Esophagus muscularis mucosa (tissue), 4 donors: Measurements from ENCODE around the gene ERCC3. TPM values are rescaled to one million over a fixed set of nuclear protein-coding genes. Genes with fewer than 3 reads are reported as not detected.

Experiments used
- DNase-seq: peaks from one replicate; pipeline ENCODE4 v3.0.0-alpha.2; 2017; ENCODE audit errors: extremely low spot score
- H3K27ac ChIP-seq, 4 donors: fragments of 200-600 bp; sonication (generic); replicated peaks in 1 of 4; 1 replicate in 3 of 4; 2 replicates in 1 of 4; pipeline ENCODE4 v1.5.1; 2016 to 2019; ENCODE audit warnings: mild to moderate bottlenecking in 1 of 4
- H3K27me3 ChIP-seq, 4 donors: fragments of 200-600 bp; sonication (generic); one replicate each; pipeline versions ENCODE4 v1.5.1 to v1.6.0; 2016 to 2019
- H3K36me3 ChIP-seq, 4 donors: fragments of 200-600 bp; sonication (generic); one replicate each; pipeline ENCODE4 v1.5.1; 2016 to 2019
- H3K4me1 ChIP-seq, 4 donors: fragments of 200-600 bp; sonication (generic); one replicate each; pipeline ENCODE4 v1.5.1; 2016 to 2019
- H3K4me3 ChIP-seq, 4 donors: fragments of 200-600 bp; sonication (generic); 1 replicate in 2 of 4; 2 replicates in 2 of 4; pipeline ENCODE4 v1.5.1; 2016 to 2019; ENCODE audit warnings: mild to moderate bottlenecking in 4 of 4, moderate library complexity in 1 of 4
- H3K9me3 ChIP-seq, 4 donors: fragments of 200-600 bp; sonication (generic); 1 replicate in 3 of 4; 2 replicates in 1 of 4; pipeline ENCODE4 v1.5.1; 2016 to 2019
- CTCF ChIP-seq, 3 experiments: fragments of 200-600 bp in 2 of 3; fragments of 450-650 bp in 1 of 3; sonication (generic) in 2 of 3; IDR thresholded peaks; one replicate each; pipeline ENCODE4 v1.5.1; 2017 to 2019; ENCODE audit warnings: antibody characterized with exemption in 3 of 3, mild to moderate bottlenecking in 2 of 3, moderate library complexity in 1 of 3
- EP300 ChIP-seq: sonication (generic); formaldehyde crosslinking; IDR thresholded peaks from one replicate; pipeline ENCODE4 v1.6.1; 2017; ENCODE audit warnings: antibody characterized with exemption
- POLR2A ChIP-seq: fragments of 450-650 bp; IDR thresholded peaks from one replicate; pipeline ENCODE4 v1.6.1; 2017; ENCODE audit warnings: antibody characterized with exemption, moderate library complexity, mild to moderate bottlenecking, low read depth
- POLR2AphosphoS5 ChIP-seq, 2 donors: sonication (generic); formaldehyde crosslinking; IDR thresholded peaks; one replicate each; pipeline ENCODE4 v1.6.1; 2017; ENCODE audit warnings: antibody characterized with exemption in 2 of 2
- WGBS: methylation state at CpG from one replicate; pipeline ENCODE4 v1.1.5; 2018; 5-methylcytosine and 5-hydroxymethylcytosine counted together
- intact Hi-C: fragments of 100-400 bp; cut with DNase I; formaldehyde crosslinking; loops from one replicate; pipeline ENCODE4 v1.15.1; 2023
- total RNA-seq, 4 donors: library from RNA; depleted of rRNA; stranded (reverse); fragments of >200 nt; gene quantifications; one replicate each; pipeline versions ENCODE4 v1.1.0 to v1.2.1, GENCODE V29; 2016

Gene ERCC3
- total RNA-seq, 4 donors from 2014 or later = 24.4 to 37.1 (median 35.3) TPM

- H3K36me3 ChIP-seq = peaks cover 24 to 90% (median 77%) of the 10 kb centered on the region in 4 donors
- H3K27ac ChIP-seq = no peak overlapping the region
- DNase-seq = no peak
- no peak overlapping the region for H3K4me3 ChIP-seq
- TF ChIP-seq CTCF (IDR thresholded peaks at IDR 0.05) (no peak), POLR2A (no peak), EP300 (no peak)
- no peaks in the 10 kb centered on the region for H3K4me1 ChIP-seq
- intact Hi-C loops = no loop called here
- no peaks in the 10 kb centered on the region for H3K9me3 ChIP-seq
- 91% methylated on average over 4 of the region's 4 CpGs for WGBS
- H3K27me3 ChIP-seq = no peaks in the 10 kb centered on the region
These were observed 15.5 kb upstream of the ERCC3 start for GRCh38 chr2:127309468-127309867.

- Histone ChIP-seq H3K4me3 (no peak overlapping the region), H3K4me1 (no peaks in the 10 kb centered on the region), H3K27ac (no peak overlapping the region), H3K36me3 (peaks cover 16 to 86% (median 69%) of the 10 kb centered on the region in 4 donors), H3K27me3 (no peaks in the 10 kb centered on the region), H3K9me3 (no peaks in the 10 kb centered on the region)
- intact Hi-C loops = no loop called here
- TF ChIP-seq CTCF (IDR thresholded peaks at IDR 0.05) (no peak), EP300 (no peak), POLR2A (no peak), POLR2AphosphoS5 (IDR thresholded peaks at IDR 0.05) (no peak)
- DNase-seq = no peak
- WGBS = 94% methylated on average over 7 of the region's 7 CpGs
These were observed 14.7 kb upstream of the ERCC3 start for GRCh38 chr2:127308586-127309138.

GRCh38 chr2:127305990-127306585, 12.1 kb upstream of the ERCC3 start:
- Histone ChIP-seq H3K27me3 (no peaks in the 10 kb centered on the region), H3K36me3 (peaks cover 15 to 60% (median 49%) of the 10 kb centered on the region in 4 donors), H3K27ac (no peak overlapping the region)

GRCh38 chr2:127302168-127302567, 8.2 kb upstream of the ERCC3 start:
- no peak overlapping the region for H3K4me3 ChIP-seq
- DNase-seq = no peak
- H3K27me3 ChIP-seq = no peaks in the 10 kb centered on the region
- H3K27ac ChIP-seq = no peak overlapping the region
- peaks cover 5 to 27% (median 19%) of the 10 kb centered on the region in 4 donors for H3K36me3 ChIP-seq
- no peaks in the 10 kb centered on the region for H3K4me1 ChIP-seq
- no peaks in the 10 kb centered on the region for H3K9me3 ChIP-seq
- no peak for TF ChIP-seq EP300
- no peak for TF ChIP-seq POLR2AphosphoS5 (IDR thresholded peaks at IDR 0.05)
- no peak for TF ChIP-seq POLR2A
- no peak for TF ChIP-seq CTCF (IDR thresholded peaks at IDR 0.05)
- intact Hi-C loops = no loop called here
- WGBS = 100% methylated on average over 1 of the region's 1 CpG

More at GRCh38 chr2:127305990-127306585, 12.1 kb upstream of the ERCC3 start:
- no peak overlapping the region for H3K4me3 ChIP-seq
- H3K4me1 ChIP-seq = no peaks in the 10 kb centered on the region
- no peaks in the 10 kb centered on the region for H3K9me3 ChIP-seq
- TF ChIP-seq POLR2A (no peak), CTCF (IDR thresholded peaks at IDR 0.05) (no peak), POLR2AphosphoS5 (IDR thresholded peaks at IDR 0.05) (no peak), EP300 (no peak)
- no peak for DNase-seq
- WGBS = 86% methylated on average over 4 of the region's 4 CpGs
- intact Hi-C loops = no loop called here

GRCh38 chr2:127293386-127293747, 577 bp downstream of the ERCC3 start:
- Histone ChIP-seq H3K4me3 (peak overlapping the region; percentile 81 to 96 (median 88)), H3K4me1 (peaks cover 9 to 23% (median 20%) of the 10 kb centered on the region in 4 donors), H3K27ac (peak overlapping the region; percentile 72 to 89 (median 80)), H3K36me3 (peaks cover 38 to 48% (median 44%) of the 10 kb centered on the region in 4 donors), H3K9me3 (no peaks in the 10 kb centered on the region), H3K27me3 (no peaks in the 10 kb centered on the region)
- intact Hi-C loops = no loop called here
- no peak for DNase-seq
- 5% methylated on average over 13 of the region's 13 CpGs for WGBS
- TF ChIP-seq POLR2A (no peak), EP300 (no peak), POLR2AphosphoS5 (IDR thresholded peaks at IDR 0.05) (no peak), CTCF (IDR thresholded peaks at IDR 0.05) (no peak)
